SH-SY5Y (cell line): Measurements from ENCODE around the gene KANTR.

Source experiments
- GATA2 ChIP-seq: IDR thresholded peaks from 2 replicates; pipeline ENCODE4 v1.6.1; 2011; ENCODE audit warnings: mild to moderate bottlenecking, low read depth, low read length
- GATA3 ChIP-seq: IDR thresholded peaks from 2 replicates; pipeline ENCODE4 v1.6.1; 2011; ENCODE audit warnings: low read depth, mild to moderate bottlenecking, low read length, moderate library complexity

- TF ChIP-seq GATA2: no peak
- TF ChIP-seq GATA3: no peak
Measured at GRCh38 chrX:53126377-53126776, 32.4 kb downstream of the KANTR start.
